ENCODE measurements around the gene KLF16.

DNA sequence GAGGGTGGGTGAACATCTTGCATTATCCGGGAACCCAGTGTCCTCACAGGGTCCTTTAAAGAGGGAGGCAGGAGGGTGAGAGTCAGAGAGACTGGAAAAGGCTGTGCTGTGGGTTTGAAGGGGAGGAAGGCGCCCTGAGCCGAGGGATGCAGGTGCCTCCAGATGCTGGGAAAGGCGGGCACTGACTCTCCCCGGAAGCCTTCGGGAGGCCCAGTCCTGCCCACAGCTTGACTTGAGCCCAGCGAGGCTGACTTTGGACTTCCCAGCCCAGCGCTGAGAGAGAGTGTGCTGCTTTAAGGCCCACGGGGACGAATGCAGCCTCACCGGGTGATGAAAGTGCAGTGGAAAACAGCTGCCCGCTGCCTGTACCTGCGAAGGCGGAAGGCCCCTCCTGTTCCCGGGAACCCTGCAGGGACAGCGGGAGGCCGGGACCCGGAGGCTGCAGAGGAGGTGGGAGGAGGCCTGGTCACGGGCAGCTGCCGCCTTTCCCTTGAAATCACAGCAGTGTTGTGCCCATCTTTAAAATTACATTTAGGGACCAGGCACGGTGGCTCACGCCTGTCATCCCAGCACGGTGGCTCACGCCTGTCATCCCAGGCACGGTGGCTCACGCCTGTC, 31.2 kb downstream of the KLF16 start:
- TF ChIP-seq GABPA (IDR thresholded peaks at IDR 0.05; ENCODE audit: low read depth) (no peak), CTCF (IDR thresholded peaks at IDR 0.05 in 2 of 3, conservative IDR thresholded peaks at IDR 0.05 in 1 of 3; ENCODE audit: control insufficient read depth in 2 of 3, extremely low read depth in 1 of 3, insufficient read depth in 1 of 3, low read depth in 3 of 3, low read length in 3 of 3) (no peak), POLR2A (IDR thresholded peaks at IDR 0.05; ENCODE audit: low read depth, low read length) (no peak; the same call in 1 of the 2 replicates)
- TF ChIP-seq, protein P1, sequence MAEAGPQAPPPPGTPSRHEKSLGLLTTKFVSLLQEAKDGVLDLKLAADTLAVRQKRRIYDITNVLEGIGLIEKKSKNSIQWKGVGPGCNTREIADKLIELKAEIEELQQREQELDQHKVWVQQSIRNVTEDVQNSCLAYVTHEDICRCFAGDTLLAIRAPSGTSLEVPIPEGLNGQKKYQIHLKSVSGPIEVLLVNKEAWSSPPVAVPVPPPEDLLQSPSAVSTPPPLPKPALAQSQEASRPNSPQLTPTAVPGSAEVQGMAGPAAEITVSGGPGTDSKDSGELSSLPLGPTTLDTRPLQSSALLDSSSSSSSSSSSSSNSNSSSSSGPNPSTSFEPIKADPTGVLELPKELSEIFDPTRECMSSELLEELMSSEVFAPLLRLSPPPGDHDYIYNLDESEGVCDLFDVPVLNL (IDR thresholded peaks at IDR 0.05; ENCODE audit: low read depth, low read length) = no peak
